ENCODE measurements around the gene TP63. TPM values are rescaled to one million over a fixed set of nuclear protein-coding genes. Genes with fewer than 3 reads are reported as not detected.

TP63 gene
- total RNA-seq, 1 donor from 2014 or later = 5.8 TPM

GRCh38 chr3:189789432-189789831 is 158.2 kb downstream of the TP63 start:
- Mint-ChIP-seq H3K4me1 (ENCODE audit: unreplicated experiment) (no peaks in the 10 kb centered on the region), H3K36me3 (no peaks in the 10 kb centered on the region), H3K9me3 (no peaks in the 10 kb centered on the region), H3K4me3 (peak overlapping the region; percentile 77), H3K27ac (peak overlapping the region; percentile 37), H3K27me3 (no peaks in the 10 kb centered on the region)
- DNase-seq (ENCODE audit: extremely low spot score, unreplicated experiment) = no peak
- TF ChIP-seq CTCF (conservative IDR thresholded peaks at IDR 0.05) = no peak

- H3K4me3 Mint-ChIP-seq = peak overlapping the region; percentile 77
- TF ChIP-seq CTCF (conservative IDR thresholded peaks at IDR 0.05) = no peak
- no peak for DNase-seq (ENCODE audit: extremely low spot score, unreplicated experiment)
- no peaks in the 10 kb centered on the region for H3K9me3 Mint-ChIP-seq
- H3K27me3 Mint-ChIP-seq = no peaks in the 10 kb centered on the region
- H3K4me1 Mint-ChIP-seq (ENCODE audit: unreplicated experiment) = no peaks in the 10 kb centered on the region
- H3K36me3 Mint-ChIP-seq = no peaks in the 10 kb centered on the region
- peak overlapping the region; percentile 40 for H3K27ac Mint-ChIP-seq
Observed at GRCh38 chr3:189790658-189791057, 159.5 kb downstream of the TP63 start.

- no peaks in the 10 kb centered on the region for H3K36me3 Mint-ChIP-seq
- no peak for DNase-seq (ENCODE audit: extremely low spot score, unreplicated experiment)
- no peak for TF ChIP-seq CTCF (conservative IDR thresholded peaks at IDR 0.05)
- peak overlapping the region; percentile 35 for H3K4me3 Mint-ChIP-seq
- H3K4me1 Mint-ChIP-seq (ENCODE audit: unreplicated experiment) = no peaks in the 10 kb centered on the region
- peak overlapping the region; percentile 19 for H3K27ac Mint-ChIP-seq
- H3K27me3 Mint-ChIP-seq = no peaks in the 10 kb centered on the region
- H3K9me3 Mint-ChIP-seq = no peaks in the 10 kb centered on the region
Observed at GRCh38 chr3:189792046-189792929, 161.1 kb downstream of the TP63 start.

GRCh38 chr3:189794518-189794917 is 163.3 kb downstream of the TP63 start:
- no peaks in the 10 kb centered on the region for H3K4me1 Mint-ChIP-seq (ENCODE audit: unreplicated experiment)
- DNase-seq (ENCODE audit: extremely low spot score, unreplicated experiment) = no peak
- H3K27ac Mint-ChIP-seq = no peak overlapping the region
- peaks cover 1% of the 10 kb centered on the region for H3K27me3 Mint-ChIP-seq
- no peaks in the 10 kb centered on the region for H3K36me3 Mint-ChIP-seq
- no peak for TF ChIP-seq CTCF (conservative IDR thresholded peaks at IDR 0.05)
- H3K9me3 Mint-ChIP-seq = no peaks in the 10 kb centered on the region
- no peak overlapping the region for H3K4me3 Mint-ChIP-seq

- TF ChIP-seq CTCF (conservative IDR thresholded peaks at IDR 0.05) = no peak
- Mint-ChIP-seq H3K4me3 (no peak overlapping the region), H3K4me1 (ENCODE audit: unreplicated experiment) (peaks cover 5% of the 10 kb centered on the region), H3K9me3 (no peaks in the 10 kb centered on the region), H3K27me3 (peaks cover 5% of the 10 kb centered on the region), H3K27ac (no peak overlapping the region), H3K36me3 (no peaks in the 10 kb centered on the region)
- no peak for DNase-seq (ENCODE audit: extremely low spot score, unreplicated experiment)
Observed at GRCh38 chr3:189797103-189797750, 166.0 kb downstream of the TP63 start.
